GM21786 (cell line): ENCODE results near the gene MESP2.

Experiments used
- ATAC-seq: cut with Tn5 transposase; IDR thresholded peaks from one replicate; pipeline ENCODE4 v1.9.1; 2021; ENCODE audit not compliant: unreplicated experiment

Gene MESP2

DNA sequence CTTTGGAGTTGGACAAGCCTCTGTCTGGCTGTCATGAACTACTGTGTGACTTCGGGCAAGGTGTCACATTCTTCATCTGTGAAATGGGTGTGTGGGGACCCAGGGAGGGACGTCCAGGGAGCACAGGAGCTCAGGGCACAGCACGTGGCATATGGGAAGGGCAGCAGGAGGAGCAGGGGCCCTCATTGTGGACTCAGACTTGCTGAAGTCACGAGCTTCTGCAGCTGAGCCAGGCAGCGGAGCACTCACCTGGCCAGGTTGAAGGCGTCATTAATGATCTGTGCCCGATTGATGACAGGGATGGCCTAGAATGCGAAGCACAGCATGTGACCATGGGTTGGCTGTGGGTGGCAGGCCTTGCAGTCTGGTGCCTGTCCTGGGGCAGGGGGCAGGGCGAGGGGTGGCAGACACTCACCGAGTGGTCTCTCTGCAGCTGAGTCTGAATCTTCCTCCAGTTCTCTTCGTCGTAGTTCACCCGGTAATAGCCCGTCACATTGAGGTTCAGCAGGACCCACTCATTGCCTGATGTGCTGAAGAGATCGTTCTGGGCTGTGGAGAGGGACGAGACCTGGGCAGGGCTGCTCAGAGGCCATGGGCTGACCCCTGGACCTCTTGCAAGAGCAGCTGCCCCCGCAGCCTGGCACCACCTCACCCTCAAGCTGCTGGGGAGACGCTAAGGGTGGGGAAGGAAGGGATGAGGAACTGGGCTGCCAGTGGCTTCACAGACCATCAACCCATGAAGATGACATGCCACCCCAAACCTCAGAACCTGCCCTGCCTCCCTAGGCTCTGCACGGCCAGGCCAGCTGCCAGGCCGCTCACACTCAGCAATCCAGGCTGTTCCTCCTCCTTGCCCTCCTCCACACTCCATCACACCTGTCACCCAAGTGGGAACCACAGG, 23.1 kb downstream of the MESP2 start:
- ATAC-seq: no peak

DNA sequence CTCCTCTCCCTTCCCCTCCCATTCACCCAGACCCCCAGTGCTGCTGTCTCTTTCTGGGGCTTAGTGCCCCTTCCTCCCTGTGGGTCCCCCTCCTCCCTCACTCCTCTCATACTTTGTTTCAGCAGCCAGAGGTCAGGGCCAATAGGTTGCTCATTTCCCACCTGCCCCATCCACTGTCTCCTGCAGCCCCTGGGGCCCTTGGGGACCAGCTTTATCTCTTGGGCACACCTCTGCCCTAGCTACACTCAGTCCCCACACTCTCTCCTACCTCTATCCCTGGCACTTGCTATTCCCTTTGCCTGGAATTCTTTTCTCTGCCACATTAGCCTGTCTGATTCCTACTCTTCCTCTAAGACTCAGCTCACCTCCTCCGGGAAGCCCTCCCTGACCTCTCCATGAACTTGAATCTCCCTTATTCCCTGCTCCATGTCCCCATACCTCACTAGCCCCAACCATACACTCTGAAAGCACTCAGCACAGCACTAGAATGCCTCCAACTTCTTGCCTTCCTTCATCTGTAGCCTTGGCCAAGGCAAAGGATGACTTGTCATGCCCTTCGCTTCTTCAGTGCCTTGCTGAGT, 23.9 kb downstream of the MESP2 start:
- ATAC-seq: no peak

DNA sequence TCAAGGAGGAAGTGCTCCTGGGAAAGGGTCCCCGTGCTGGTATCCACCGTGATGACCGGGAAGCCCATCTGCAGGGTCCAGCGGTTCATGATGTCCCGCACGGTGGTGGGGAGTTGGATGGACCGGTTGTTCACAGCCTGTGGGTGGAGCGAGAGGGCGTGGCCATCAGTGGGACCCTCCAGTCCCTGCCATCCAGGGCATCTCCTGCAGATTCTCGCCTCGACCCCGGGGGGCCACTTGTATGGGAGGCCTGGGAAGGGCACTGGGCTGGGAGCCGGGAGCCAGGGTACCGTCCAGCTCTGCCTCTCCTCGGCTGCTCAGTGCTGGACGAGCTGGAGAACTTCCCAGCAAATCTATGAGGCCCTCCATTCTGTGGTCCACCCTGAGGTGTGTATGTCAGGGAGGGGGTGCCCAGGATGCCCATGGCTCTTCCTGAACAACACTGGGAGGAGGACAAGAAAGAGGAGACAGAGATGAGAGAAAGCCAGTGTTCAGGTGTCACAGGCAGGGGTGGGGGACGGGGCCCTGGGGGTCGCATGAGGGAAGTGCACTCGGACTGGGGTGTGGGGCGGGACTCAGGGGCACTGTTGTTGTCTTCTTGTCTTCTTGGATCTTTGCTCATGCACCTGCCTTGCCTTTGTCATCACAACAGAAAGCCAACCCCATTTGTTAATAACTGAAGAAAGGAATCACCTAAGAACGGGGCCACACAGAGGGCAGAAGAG, 25.5 kb downstream of the MESP2 start:
- no peak for ATAC-seq

DNA sequence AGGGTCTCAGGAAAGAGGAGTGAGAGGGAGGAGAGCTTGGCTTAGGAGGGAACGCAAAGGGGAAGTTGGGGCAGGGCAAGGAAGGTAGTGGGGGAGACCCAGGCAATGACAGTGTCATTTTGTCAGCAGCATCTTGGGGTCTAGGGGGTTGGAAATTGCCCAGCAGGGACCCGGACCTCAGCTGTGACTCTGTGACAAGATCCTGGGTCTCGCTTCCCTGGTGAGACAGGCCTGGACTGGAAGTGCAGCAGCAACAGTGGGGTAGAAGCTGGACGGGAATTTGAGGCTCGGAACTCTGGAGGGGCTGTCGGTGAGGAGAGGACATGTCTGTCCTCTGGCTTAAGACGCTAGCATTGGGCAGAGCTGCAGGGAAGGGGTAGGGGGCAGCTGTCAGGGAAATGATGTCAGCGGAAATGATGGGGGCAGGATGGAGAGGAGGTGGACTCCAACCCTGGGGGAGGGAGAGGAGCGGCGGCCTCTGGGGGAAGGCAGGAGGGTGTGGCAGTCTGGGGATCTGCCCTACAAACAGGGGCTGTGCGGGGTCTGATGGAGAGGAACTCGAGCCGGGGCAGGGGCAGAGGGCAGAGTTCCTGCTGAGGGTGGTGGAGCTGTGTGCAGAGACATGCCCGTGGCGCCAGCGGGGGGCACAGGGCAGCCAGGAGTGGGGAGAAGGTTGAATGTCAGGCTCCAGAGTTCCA, 26.2 kb downstream of the MESP2 start:
- no peak for ATAC-seq

DNA sequence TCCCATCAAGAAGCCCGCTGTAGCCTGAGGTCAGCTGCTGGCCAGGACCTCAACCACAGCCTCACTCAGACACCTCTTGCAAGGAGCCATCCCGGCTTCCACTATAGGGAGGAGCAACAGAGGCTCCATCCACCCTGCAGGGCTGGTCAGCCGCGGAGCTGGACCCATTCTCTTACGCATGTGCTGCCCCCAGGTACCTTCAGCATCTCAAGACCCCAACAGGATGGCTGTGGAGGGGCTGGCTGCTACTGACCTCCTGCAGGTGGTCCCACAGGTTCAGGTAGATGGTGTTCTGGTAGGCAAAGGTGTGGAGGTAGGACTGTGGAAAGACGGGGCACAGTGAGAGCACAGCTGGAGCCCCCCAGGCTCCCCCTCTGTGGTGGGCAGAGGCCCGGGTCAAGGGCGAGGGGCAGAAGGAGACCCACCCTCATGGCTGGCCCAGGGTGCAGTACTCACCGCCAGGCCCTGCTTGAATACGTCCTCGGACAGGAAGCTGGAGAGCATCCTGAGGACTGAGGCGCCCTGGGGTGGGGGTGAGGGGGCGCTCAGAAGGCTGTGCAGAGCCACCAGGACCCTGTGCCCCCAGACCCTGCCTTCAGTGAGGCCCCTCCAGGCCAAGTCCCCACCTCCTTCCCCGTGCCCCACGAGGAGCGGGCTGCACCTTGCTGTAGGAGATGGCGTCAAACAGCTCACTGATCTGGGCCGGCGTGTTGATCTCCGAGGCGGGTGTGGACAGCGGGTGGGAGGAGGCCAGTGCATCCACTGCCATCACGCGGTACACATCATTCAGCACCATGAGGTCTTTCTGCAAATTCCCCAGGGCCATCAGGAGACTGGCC, 27.1 kb downstream of the MESP2 start:
- ATAC-seq: no peak

DNA sequence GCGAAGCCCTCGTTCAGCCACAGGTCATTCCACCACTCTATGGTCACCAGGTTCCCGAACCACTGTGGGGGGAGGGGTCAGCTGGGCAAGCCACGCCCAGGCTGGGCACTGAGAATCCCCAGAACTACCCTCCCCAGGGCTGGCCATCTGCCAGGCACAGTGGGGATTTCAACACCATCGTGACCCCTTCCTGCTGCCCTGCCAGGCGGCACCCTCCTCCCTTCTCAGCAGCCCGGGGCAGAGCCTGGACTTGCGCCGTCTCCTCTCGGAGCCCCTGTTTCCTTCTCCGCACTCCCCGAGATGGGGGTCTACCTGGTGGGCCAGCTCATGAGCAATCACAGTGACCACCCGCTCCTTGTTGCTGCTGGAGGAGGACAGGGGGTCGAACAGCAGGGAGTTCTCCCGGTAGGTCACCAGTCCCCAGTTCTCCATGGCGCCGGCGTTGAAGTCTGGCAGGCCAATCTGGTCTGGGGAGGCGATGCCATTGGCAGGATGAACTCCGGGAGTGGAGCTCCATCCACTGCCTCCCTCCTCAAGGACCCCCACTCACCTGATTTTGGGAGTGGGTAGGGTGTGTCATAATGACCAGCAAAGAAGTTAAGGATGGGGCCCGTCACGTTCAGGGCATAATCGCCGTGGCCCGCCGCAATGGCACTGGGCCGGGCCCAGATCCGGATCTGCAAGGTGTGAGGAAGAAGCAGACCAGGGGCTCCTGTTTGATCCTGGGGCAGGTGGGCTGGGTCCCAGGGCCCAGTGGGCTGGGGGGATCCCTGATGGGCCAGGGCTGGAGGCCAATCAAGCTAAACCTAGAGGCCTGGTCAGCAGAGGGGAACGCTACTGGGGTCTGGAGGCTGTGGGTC, 28.0 kb downstream of the MESP2 start:
- no peak for ATAC-seq

DNA sequence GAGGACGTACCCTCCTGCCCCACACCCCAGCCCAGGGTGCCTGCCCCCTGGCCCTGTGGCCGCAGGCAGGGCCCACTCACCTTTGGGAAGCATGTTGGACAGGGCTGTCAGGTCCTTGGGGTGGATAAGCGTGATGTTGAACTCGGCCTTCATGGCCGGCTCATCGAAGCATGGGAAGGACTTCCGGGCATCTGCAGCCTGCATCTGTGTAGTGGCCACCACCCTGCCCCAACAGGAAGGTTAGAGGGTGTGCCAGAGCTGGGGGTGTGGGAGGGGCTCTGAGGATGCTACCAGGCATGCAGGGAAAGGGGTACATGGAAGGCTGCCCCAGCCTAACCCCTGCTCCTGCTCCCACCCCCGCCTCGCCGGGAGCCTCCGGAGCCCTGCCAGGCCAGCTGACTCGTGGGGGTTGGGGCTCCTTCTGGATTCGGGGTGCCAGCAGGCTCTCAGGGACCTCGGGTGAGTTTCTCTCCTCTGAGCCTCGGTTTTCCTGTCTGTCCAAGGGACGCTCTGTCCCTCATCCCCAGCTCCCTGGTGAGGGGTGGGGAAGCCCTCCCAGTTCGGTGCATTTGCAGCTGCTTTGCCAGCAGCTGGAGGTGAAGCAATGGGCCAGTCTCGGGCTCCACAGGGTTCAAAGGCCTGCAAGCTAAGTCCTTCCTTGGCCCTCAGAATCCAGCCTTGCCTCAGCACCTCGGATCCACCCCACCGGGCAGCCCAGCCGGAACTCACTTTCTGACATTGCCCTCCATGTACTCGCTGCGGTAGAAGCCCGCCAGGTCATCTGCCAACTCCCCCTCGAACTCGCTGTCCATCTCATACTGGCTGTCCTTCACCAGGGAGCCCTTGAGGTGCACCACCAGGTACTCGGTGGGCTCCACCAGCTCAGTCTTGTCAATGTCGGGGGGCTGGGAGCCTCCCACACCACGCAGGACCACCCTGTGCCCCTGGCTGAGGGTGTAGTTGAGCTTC, 29.4 kb downstream of the MESP2 start:
- no peak for ATAC-seq

DNA sequence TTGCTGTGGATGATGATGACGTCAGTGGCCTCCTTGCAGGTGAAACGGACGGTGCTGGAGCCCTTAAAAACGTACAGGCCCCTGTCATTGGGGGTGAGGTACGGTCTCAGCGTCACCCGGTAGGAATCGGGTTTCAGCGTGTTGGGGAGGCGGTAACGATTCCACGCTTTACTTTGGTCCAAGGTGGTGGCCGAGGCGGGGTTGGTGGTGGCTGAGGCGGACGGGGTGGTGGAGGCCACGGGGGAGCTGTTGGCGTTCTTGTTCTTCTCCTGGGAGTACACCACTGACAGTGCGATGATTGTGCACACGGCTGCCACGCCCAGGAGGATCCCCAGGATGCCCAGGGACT, 30.1 kb downstream of the MESP2 start:
- no peak for ATAC-seq

DNA sequence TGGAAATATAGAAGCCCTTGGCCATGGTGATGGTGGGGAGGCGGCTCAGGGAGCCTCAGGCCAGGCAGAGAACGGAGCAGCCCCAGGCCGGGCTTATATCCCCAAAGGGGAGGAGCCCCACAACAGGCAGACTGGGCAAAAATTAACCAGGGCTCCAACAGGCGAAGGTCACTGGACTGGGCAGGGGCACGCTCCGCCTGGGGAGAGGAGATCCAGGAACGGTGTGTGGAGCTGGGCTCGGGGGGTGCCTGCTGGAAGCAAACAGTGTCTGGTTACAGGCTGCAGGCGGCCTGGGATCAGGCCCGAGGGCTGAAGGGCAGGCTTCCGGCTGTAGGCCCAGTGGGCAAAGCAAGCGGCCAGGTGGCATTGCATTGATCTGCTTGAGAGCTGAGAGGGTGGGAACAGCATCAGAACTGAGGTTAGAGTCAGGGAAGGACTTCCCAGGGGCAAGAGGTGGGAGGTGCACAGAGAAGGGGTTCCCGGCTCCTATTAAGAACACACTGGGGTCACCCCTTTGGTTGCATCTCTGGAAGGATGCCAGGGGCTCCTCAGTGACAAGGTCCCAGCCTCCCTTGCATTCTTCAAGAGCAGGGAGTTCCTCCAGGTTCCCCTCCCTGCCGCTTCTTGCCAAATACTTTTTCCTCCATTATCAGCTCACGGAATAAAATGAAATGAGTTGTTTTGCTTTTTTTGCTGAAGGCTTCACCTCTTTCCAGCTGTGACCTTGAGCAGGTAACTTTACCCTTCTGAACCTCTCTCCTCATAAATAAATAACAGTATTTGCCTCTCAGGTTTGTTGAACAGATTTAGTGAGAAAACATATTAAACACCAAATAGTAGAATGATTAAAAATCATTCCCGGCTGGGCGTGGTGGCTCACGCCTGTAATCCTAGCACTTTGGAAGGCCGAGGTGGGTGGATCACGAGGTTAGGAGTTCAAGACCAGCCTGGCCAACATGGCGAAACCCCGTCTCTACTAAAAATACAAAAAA, 30.7 kb downstream of the MESP2 start:
- ATAC-seq: no peak

DNA sequence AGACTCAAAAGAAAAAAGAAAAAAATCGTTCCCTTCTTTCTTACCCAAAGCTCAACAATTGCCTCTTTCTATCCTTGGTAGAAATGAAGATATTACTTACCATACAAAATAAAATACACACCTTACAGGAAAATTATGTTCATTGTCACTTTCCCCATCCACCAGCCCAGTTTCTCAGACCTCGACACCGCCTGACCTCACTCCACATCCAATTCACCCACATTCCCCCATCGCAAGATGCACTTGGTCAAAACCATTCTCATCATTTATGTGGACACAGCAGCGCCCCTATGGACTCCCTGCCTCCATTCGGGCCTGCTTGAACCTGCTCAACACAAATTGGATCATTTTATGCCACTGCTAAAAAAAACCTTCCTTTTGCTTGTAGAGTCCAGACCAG, 31.6 kb downstream of the MESP2 start:
- no peak for ATAC-seq

DNA sequence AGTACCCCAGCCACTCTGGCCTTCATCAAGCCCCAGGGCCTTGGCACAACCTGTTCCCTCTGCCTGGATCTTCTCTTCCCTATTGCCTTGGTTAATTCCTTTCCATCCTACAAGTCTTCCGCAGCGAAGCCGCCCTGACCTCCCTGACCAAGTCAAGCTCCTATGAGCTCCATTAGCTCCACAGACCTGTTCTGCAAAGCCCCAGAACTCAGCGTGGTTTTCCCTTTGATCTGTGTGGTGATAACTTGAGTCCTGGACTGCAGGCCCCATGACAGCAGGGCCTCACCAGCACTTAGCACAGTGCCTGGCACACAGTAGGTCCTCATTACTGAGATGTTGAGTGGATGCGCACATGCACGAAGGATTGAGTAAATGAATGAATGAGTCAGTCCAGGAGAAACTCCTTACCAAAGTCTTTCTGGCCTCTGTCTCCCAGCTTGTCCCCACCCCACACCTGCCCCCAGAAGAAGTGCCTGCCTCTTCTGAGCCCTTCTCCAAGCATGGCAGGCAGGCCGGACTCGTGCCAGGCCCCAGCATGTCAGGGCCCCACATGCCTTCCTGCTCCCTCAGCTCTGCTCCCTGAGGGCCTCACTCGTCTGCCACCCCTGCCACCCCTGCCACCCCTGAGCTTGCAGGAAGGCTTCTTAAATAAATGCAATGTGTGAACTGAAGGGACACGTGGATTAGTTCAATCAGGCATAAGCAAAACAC, 32.2 kb downstream of the MESP2 start:
- no peak for ATAC-seq

DNA sequence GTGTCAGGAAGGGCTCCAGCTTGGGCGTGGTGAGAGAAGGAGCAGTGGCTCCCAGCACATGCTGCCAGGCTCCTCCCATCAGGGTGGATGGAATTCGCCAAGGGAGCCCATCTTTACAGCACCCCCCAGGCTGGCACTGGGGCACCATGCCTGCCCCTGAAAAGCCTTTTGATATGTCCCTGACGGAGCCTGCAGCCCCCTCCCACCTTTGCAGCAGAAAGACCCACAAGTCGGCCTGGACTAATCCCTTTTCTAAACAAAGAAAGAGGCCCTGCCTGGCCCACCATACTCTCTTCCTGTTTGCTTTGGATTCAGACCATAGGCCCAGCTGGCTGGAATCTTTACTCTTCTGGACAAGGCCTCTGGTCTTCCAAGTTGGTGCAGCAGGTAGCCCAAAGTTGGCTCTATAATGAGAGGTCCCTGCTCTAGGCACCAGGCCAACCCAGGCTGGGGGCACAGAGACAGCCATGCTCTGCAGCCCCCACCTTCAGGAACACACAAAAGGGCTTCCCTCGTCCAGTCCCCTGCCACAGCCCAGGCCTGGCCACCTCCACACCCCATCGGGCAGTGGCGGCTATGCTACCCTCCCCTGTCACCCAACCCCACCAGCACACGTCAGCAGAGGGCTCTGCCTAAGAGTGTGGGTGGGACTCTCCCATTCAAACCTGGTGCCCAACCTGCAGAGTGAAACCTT, 33.1 kb downstream of the MESP2 start:
- ATAC-seq: no peak

DNA sequence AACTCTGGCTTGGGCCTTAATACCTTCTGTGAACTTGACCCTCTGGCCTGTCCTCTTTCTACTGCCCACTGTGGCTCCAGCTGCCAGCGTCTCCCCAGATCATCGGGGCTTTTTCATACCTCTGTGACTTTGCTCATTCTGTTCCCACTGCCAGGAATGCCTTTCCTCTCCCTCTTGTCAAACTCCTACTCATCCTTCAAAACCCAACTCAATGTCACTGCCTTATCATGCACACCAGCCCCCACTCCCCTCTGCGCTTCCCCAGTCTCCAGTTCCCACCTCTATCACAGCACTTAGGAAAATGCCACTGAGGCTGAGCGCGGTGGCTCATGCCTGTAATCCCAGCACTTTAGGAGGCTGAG, 33.6 kb downstream of the MESP2 start:
- ATAC-seq: no peak

DNA sequence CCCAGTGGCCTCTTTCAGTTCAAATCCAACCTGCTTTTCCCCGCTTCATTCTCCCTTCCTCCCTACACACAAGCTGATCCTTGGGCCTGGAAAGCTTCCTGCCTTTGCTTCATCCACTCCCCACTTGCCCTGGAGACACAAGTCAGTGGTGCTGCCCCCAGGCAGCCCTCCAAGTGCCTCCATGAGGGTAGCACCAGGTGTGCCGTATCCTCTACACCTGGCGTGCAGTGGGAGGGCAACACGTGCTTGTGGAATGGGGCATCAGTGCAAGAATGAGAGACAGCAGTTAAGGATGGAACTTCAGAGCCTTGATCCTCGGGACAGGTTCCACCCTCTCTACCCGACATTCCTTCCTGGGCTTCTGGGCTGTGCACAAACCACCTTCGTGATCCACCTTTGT, 34.7 kb downstream of the MESP2 start:
- ATAC-seq: no peak

DNA sequence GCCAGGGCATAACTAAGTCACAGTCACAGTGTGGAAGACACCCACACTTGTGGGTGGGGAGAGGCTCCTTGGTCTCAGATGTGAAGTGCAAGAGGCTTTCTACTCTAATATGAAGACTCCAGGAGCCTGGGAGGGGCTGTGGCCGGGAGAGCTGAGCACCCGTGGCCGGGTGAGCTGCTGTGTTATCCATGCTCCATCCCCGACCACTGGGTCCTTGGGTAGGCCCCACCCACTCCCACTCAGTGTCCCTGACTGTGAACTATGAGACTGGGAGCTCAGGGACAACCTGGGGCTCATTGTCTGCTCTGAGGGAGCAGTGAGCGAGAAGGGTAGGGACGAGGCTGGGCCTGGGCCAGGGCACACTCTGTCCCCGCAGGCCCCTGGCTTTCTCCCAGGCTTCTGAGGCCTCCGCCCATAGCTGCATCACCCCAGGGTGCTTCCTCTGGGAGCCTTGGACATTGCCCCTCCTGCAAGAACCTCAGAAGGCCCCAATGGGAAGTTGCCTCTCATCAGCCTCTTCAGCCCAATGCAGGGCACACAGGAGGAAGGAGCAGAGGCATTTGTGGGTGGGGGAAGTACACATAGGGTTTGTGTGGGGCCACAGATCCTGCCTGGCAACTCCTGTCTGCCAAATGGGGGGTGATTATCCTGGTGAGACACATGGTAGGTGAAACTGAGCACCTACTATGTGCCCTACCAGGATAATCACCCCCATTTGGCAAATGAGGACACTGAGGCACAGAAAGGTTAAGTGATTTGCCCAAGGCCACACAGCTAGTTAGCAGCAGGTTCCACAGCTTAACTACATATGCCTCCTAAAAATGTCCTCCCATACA, 36.1 kb downstream of the MESP2 start:
- ATAC-seq: no peak
